Measurements from ENCODE around the gene NAPA. TPM values are rescaled to one million over a fixed set of nuclear protein-coding genes. Genes with fewer than 3 reads are reported as not detected.
A peak's percentile ranks its signal among the peaks of the same experiment; 100 is the strongest.

The NAPA gene
- total RNA-seq, 1 experiment from 2014 or later, result 61.3 TPM

- TF ChIP-seq MLX (CRISPR knock-in tag; IDR thresholded peaks at IDR 0.05) (no peak), PRDM15 (CRISPR knock-in tag; IDR thresholded peaks at IDR 0.05) (no peak), RELA (CRISPR knock-in tag; IDR thresholded peaks at IDR 0.05; ENCODE audit: borderline replicate concordance) (no peak), ZNF416 (CRISPR knock-in tag; IDR thresholded peaks at IDR 0.05) (no peak), FOXK1 (CRISPR knock-in tag; IDR thresholded peaks at IDR 0.05) (peak; percentile 96), AR (CRISPR knock-in tag; IDR thresholded peaks at IDR 0.05) (no peak), IRF2 (CRISPR knock-in tag; IDR thresholded peaks at IDR 0.05; ENCODE audit: borderline replicate concordance, low read depth) (no peak), USF2 (CRISPR knock-in tag; IDR thresholded peaks at IDR 0.05) (peak; percentile 98), ZNF532 (CRISPR knock-in tag; IDR thresholded peaks at IDR 0.05; ENCODE audit: borderline replicate concordance) (no peak), ZNF671 (CRISPR knock-in tag; IDR thresholded peaks at IDR 0.05) (no peak), IRF1 (CRISPR knock-in tag; IDR thresholded peaks at IDR 0.05) (no peak), FOXJ3 (CRISPR knock-in tag; IDR thresholded peaks at IDR 0.05; ENCODE audit: borderline replicate concordance) (no peak), ATF2 (CRISPR knock-in tag; IDR thresholded peaks at IDR 0.05; ENCODE audit: borderline replicate concordance, low read depth) (no peak), PREB (CRISPR knock-in tag; IDR thresholded peaks at IDR 0.05; ENCODE audit: borderline replicate concordance) (no peak), MAX (CRISPR knock-in tag; IDR thresholded peaks at IDR 0.05) (peak; percentile 84), ARID4B (CRISPR knock-in tag; IDR thresholded peaks at IDR 0.05; ENCODE audit: borderline replicate concordance) (peak; percentile 94; the same call in 1 of the 2 replicates)
These were observed at the start of gene NAPA (continued) for GRCh38 chr19:47514869-47515588.
